HUES6 (cell line): Measurements from ENCODE around the gene MYBPH.

Experiments
- H3K27ac ChIP-seq: 2 replicates; pipeline ENCODE4 v1.7.0; 2013; ENCODE audit warnings: low read depth, mild to moderate bottlenecking, low read length, inconsistent platforms
- H3K27me3 ChIP-seq: 2 replicates; pipeline ENCODE4 v1.6.1; 2013; ENCODE audit warnings: low read length; ENCODE audit not compliant: control insufficient read depth, insufficient read depth
- H3K36me3 ChIP-seq: 2 replicates; pipeline ENCODE4 v1.6.1; 2013; ENCODE audit warnings: low read length; ENCODE audit not compliant: control insufficient read depth, insufficient read depth
- H3K4me1 ChIP-seq: 2 replicates; pipeline ENCODE4 v1.6.1; 2013; ENCODE audit warnings: low read length; ENCODE audit not compliant: control insufficient read depth, insufficient read depth
- H3K4me3 ChIP-seq: 2 replicates; pipeline ENCODE4 v1.5.1; 2013; ENCODE audit warnings: low read depth, low read length
- H3K9ac ChIP-seq: one replicate; pipeline ENCODE4 v1.6.1; 2013; ENCODE audit warnings: mild to moderate bottlenecking, low read length
- H3K9me3 ChIP-seq: 2 replicates; pipeline ENCODE4 v1.6.1; 2013; ENCODE audit warnings: low read depth, low read length; ENCODE audit not compliant: control insufficient read depth, insufficient read depth

MYBPH gene

GRCh38 chr1:203136409-203137042 lies 39.1 kb downstream of the MYBPH start:
- Histone ChIP-seq H3K9me3 (no peaks in the 10 kb centered on the region), H3K4me3 (no peak overlapping the region), H3K36me3 (no peaks in the 10 kb centered on the region), H3K9ac (no peak overlapping the region), H3K27me3 (no peaks in the 10 kb centered on the region), H3K27ac (no peak overlapping the region), H3K4me1 (peaks cover 34% of the 10 kb centered on the region)

GRCh38 chr1:203135636-203136305 lies 39.9 kb downstream of the MYBPH start:
- Histone ChIP-seq H3K4me3 (no peak overlapping the region), H3K4me1 (peaks cover 28% of the 10 kb centered on the region), H3K9ac (no peak overlapping the region)

GRCh38 chr1:203133970-203134725 lies 41.5 kb downstream of the MYBPH start:
- Histone ChIP-seq H3K36me3 (no peaks in the 10 kb centered on the region), H3K9me3 (no peaks in the 10 kb centered on the region), H3K4me3 (no peak overlapping the region), H3K27me3 (peaks cover 8% of the 10 kb centered on the region), H3K4me1 (peaks cover 22% of the 10 kb centered on the region), H3K27ac (no peak overlapping the region), H3K9ac (no peak overlapping the region)

More at GRCh38 chr1:203135636-203136305, 39.9 kb downstream of the MYBPH start:
- no peaks in the 10 kb centered on the region for H3K36me3 ChIP-seq
- H3K27me3 ChIP-seq, result no peaks in the 10 kb centered on the region
- no peak overlapping the region for H3K27ac ChIP-seq
- H3K9me3 ChIP-seq, result no peaks in the 10 kb centered on the region

GRCh38 chr1:203131548-203132200 lies 44.0 kb downstream of the MYBPH start:
- Histone ChIP-seq H3K9me3 (no peaks in the 10 kb centered on the region), H3K27me3 (peaks cover 33% of the 10 kb centered on the region), H3K4me1 (peaks cover 40% of the 10 kb centered on the region), H3K4me3 (no peak overlapping the region), H3K27ac (no peak overlapping the region), H3K36me3 (no peaks in the 10 kb centered on the region), H3K9ac (no peak overlapping the region)

GRCh38 chr1:203130358-203130985 lies 45.2 kb downstream of the MYBPH start:
- Histone ChIP-seq H3K36me3 (no peaks in the 10 kb centered on the region), H3K4me3 (no peak overlapping the region), H3K9ac (no peak overlapping the region), H3K27ac (no peak overlapping the region), H3K9me3 (no peaks in the 10 kb centered on the region), H3K4me1 (peaks cover 42% of the 10 kb centered on the region), H3K27me3 (peaks cover 35% of the 10 kb centered on the region)

GRCh38 chr1:203129501-203130231 lies 46.0 kb downstream of the MYBPH start:
- H3K4me1 ChIP-seq, result peaks cover 42% of the 10 kb centered on the region
- H3K27ac ChIP-seq, result no peak overlapping the region
- H3K4me3 ChIP-seq, result no peak overlapping the region
- H3K9me3 ChIP-seq, result no peaks in the 10 kb centered on the region
- no peak overlapping the region for H3K9ac ChIP-seq
- no peaks in the 10 kb centered on the region for H3K36me3 ChIP-seq
- peaks cover 35% of the 10 kb centered on the region for H3K27me3 ChIP-seq

- Histone ChIP-seq H3K9ac (no peak overlapping the region), H3K4me3 (peak overlapping the region; percentile 57), H3K4me1 (peaks cover 36% of the 10 kb centered on the region), H3K9me3 (no peaks in the 10 kb centered on the region), H3K36me3 (no peaks in the 10 kb centered on the region), H3K27me3 (peaks cover 35% of the 10 kb centered on the region), H3K27ac (no peak overlapping the region)
Measured at GRCh38 chr1:203128716-203129500, 46.7 kb downstream of the MYBPH start.

GRCh38 chr1:203128431-203128715 lies 47.3 kb downstream of the MYBPH start:
- no peak overlapping the region for H3K27ac ChIP-seq
- no peaks in the 10 kb centered on the region for H3K9me3 ChIP-seq
- H3K4me1 ChIP-seq, result peaks cover 31% of the 10 kb centered on the region
- peaks cover 35% of the 10 kb centered on the region for H3K27me3 ChIP-seq
- peak overlapping the region; percentile 54 for H3K9ac ChIP-seq
- peak overlapping the region; percentile 57 for H3K4me3 ChIP-seq
- no peaks in the 10 kb centered on the region for H3K36me3 ChIP-seq

GRCh38 chr1:203127666-203128430 lies 47.8 kb downstream of the MYBPH start, which contains the start of gene ADORA1:
TSS of gene ADORA1 (plus strand) at chr1:203127726. CDS start at chr1:203128842, 1,116 bp downstream.
- Histone ChIP-seq H3K9me3 (no peaks in the 10 kb centered on the region), H3K9ac (peak within 1 kb of the TSS; percentile 54), H3K36me3 (no peaks in the 10 kb centered on the region), H3K27me3 (peaks cover 35% of the 10 kb centered on the region), H3K4me1 (peaks cover 30% of the 10 kb centered on the region), H3K27ac (no peak within 1 kb of the TSS), H3K4me3 (peak within 1 kb of the TSS; percentile 57)
